OCI-LY3 (cell line): Measurements from ENCODE around the gene HMGCLL1.

Experiments used
- CTCF ChIP-seq: fragments of 200-600, 300-600 bp; sonication (generic); IDR thresholded peaks from 2 replicates; pipeline ENCODE4 v1.5.1; 2014; ENCODE audit warnings: antibody characterized with exemption, low read length, low read depth
- EZH2phosphoT487 ChIP-seq: fragments of 200-600 bp; shearing (Covaris generic); IDR thresholded peaks from 2 replicates; pipeline ENCODE4 v1.6.1; 2018; ENCODE audit warnings: antibody characterized with exemption, mixed run types, low read depth

- TF ChIP-seq CTCF (no peak), EZH2phosphoT487 (no peak)
These were observed 62.3 kb downstream of the HMGCLL1 start for GRCh38 chr6:55516736-55517135.
